Ishikawa (cell line): ENCODE data around the gene CRABP2.

Source experiments
- CEBPB ChIP-seq: IDR thresholded peaks from 2 replicates; pipeline ENCODE4 v1.6.1; 2012
- EP300 ChIP-seq: IDR thresholded peaks from 2 replicates; pipeline ENCODE4 v1.6.1; 2012; ENCODE audit warnings: borderline replicate concordance
- FOXM1 ChIP-seq: IDR thresholded peaks from 2 replicates; pipeline ENCODE4 v1.6.1; 2012; ENCODE audit warnings: low read depth, borderline replicate concordance
- NFIC ChIP-seq: IDR thresholded peaks from 2 replicates; pipeline ENCODE4 v1.6.1; 2012
- RAD21 ChIP-seq: IDR thresholded peaks from 2 replicates; pipeline ENCODE4 v1.6.1; 2012; ENCODE audit warnings: low read depth
- TAF1 ChIP-seq: IDR thresholded peaks from 2 replicates; pipeline ENCODE4 v1.6.1; 2012; ENCODE audit warnings: low read depth, mild to moderate bottlenecking
- TCF12 ChIP-seq: IDR thresholded peaks from 2 replicates; pipeline ENCODE4 v1.6.1; 2012; ENCODE audit warnings: low read depth
- TEAD4 ChIP-seq: IDR thresholded peaks from 2 replicates; pipeline ENCODE4 v1.6.1; 2012
- YY1 ChIP-seq: IDR thresholded peaks from 2 replicates; pipeline ENCODE4 v1.6.1; 2012; ENCODE audit warnings: low read depth
- TF ChIP-seq, protein P1 (sequence below): IDR thresholded peaks from 2 replicates; pipeline ENCODE4 v1.6.1; 2012; ENCODE audit warnings: low read depth, mild to moderate bottlenecking
- TF ChIP-seq, protein P2 (sequence below): IDR thresholded peaks from 2 replicates; pipeline ENCODE4 v1.6.1; 2012
- TF ChIP-seq, protein P3 (sequence below): IDR thresholded peaks from 2 replicates; pipeline ENCODE4 v1.6.1; 2012

Gene CRABP2

DNA sequence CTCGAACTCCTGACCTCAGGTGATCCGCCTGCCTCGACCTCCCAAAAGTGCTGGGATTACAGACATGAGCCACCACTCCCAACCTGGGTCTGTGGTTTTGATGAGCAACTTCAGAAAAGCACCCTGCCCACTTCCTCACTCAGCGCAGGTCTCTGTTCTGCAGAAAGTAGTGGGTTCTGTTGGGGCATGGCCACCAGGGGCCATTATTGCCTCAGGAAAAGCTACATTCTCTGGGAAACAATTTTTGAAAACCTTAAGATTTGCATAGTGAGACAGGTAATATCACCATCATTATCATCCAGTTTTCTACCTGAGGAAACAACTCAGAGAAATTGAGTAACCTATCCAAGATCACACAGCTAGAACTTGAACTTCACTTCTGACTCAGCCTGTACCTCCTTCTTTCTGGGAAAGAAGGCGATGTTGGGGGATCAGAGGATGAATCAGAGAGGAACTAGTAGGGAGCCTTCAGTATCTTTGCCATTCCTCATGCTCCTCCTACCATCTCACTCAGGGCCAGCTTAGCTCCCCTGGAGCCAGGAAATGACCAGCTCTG is 21.1 kb downstream of the CRABP2 start:
- TF ChIP-seq TCF12 (no peak), EP300 (no peak), RAD21 (peak; percentile 16; the same call in 1 of the 2 replicates), CEBPB (no peak), YY1 (no peak)
- TF ChIP-seq, protein P1, sequence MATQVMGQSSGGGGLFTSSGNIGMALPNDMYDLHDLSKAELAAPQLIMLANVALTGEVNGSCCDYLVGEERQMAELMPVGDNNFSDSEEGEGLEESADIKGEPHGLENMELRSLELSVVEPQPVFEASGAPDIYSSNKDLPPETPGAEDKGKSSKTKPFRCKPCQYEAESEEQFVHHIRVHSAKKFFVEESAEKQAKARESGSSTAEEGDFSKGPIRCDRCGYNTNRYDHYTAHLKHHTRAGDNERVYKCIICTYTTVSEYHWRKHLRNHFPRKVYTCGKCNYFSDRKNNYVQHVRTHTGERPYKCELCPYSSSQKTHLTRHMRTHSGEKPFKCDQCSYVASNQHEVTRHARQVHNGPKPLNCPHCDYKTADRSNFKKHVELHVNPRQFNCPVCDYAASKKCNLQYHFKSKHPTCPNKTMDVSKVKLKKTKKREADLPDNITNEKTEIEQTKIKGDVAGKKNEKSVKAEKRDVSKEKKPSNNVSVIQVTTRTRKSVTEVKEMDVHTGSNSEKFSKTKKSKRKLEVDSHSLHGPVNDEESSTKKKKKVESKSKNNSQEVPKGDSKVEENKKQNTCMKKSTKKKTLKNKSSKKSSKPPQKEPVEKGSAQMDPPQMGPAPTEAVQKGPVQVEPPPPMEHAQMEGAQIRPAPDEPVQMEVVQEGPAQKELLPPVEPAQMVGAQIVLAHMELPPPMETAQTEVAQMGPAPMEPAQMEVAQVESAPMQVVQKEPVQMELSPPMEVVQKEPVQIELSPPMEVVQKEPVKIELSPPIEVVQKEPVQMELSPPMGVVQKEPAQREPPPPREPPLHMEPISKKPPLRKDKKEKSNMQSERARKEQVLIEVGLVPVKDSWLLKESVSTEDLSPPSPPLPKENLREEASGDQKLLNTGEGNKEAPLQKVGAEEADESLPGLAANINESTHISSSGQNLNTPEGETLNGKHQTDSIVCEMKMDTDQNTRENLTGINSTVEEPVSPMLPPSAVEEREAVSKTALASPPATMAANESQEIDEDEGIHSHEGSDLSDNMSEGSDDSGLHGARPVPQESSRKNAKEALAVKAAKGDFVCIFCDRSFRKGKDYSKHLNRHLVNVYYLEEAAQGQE, result no peak

DNA sequence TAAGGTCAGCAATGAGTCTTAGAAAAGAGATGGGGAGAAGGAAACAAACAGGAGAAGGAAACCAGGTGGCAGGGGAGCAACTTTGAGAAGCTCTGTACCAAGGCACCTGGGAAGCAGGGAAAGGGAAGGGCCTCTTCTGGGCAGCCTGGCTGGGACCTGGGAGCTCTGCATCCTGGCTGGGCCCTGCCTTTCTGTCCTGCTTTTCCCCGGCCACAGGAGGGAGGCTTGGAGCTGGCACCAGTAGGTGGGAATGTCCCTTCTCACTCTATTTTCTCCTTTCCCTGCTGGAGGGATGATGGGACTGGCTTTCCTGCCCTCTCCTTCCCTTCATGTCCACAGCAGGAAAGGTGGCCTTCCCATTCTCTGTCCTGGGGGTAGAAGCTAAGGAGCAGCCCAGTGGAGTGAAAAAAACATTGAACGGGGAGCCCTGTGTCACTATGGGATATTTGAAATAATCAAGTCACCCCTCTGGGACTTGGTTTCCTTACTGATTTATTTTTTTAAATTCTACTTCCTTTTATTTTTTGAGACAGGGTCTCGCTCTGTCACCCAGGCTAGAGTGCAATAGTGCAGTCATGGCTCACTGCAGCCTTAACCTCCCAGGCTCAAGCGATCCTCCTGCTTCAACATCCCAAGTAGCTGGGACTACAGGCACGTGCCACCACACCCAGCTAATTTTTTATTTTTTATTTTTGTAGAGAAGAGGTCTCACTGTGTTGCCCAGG is 23.1 kb downstream of the CRABP2 start:
- TF ChIP-seq, protein P2, sequence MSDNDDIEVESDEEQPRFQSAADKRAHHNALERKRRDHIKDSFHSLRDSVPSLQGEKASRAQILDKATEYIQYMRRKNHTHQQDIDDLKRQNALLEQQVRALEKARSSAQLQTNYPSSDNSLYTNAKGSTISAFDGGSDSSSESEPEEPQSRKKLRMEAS, result no peak
- TF ChIP-seq FOXM1, result no peak
- TF ChIP-seq EP300, result no peak
- no peak for TF ChIP-seq RAD21
- no peak for TF ChIP-seq NFIC
- TF ChIP-seq TCF12, result no peak
- TF ChIP-seq YY1, result no peak
- TF ChIP-seq CEBPB, result no peak
- no peak for TF ChIP-seq TEAD4
- TF ChIP-seq, protein P3, sequence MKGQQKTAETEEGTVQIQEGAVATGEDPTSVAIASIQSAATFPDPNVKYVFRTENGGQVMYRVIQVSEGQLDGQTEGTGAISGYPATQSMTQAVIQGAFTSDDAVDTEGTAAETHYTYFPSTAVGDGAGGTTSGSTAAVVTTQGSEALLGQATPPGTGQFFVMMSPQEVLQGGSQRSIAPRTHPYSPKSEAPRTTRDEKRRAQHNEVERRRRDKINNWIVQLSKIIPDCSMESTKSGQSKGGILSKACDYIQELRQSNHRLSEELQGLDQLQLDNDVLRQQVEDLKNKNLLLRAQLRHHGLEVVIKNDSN, result no peak
- TF ChIP-seq, protein P1, result no peak

DNA sequence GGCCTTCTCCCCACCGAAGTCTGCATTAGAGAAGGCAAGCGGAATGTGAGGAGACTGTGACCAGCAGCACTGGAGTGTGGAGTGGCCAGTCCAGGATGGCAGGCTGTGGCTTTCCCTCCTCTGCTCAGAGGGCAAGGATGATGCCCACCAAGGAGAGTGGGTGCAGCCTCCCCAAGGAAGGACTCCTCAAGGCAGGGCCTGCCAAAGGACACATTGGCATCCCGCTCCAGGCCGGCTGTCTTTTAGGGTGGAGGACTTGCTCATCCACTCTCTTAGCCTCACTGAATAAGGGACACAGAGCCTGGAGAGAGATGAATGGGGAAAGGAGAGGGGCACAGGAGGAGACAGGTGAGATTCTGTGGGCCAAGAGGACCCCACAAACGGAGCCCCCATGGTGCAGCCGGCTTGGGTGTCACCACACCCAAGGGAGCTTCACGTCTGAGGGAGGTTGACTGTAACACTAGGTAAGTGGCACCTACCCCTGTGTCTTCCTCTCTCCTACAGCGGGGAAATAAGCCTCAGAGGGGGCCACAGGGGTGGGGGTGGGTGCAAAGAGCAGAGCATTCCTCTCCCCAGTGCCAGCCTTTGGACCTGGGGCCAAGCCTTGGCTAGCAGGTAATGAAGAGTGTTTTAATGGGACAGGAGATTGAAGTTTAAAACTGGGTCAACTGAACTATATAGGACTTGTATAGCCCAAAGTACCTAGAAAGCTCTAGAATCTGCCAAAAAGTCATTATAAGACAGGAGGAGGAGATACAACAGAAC is 24.0 kb downstream of the CRABP2 start:
- TF ChIP-seq RAD21 (no peak), TAF1 (no peak), FOXM1 (no peak), TEAD4 (no peak), YY1 (no peak)
- TF ChIP-seq, protein P3, result no peak
- TF ChIP-seq, protein P1, result no peak

DNA sequence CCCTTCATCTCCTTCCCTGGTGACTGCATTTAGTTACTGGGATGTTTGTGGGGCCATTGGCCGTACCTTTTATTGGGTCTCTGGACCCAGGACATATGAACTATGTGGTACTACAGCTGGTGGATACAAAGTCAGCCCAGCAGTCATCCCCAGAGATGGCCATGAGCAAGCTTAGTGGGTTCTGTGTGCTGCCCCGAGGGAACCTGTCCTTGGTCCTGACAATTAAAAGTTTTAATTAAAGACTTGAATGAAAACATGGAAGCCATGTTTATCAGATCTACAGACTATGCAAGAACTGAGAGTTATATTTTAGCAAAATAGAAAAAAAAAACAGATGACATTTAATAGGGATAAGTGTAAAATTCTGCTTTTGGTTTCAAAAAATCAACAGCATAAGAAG is 25.3 kb downstream of the CRABP2 start:
- no peak for TF ChIP-seq TCF12
- TF ChIP-seq, protein P1, result peak; percentile 73
